B cell (primary cell): ENCODE data around the gene E2F3. TPM values are rescaled to one million over a fixed set of nuclear protein-coding genes. Genes with fewer than 3 reads are reported as not detected.
A peak's percentile ranks its signal among the peaks of the same experiment; 100 is the strongest.

Experiments used
- ATAC-seq: fragments of 200-7000 bp; cut with Tn5 transposase; one replicate; pipeline ENCODE4 v1.10.0; 2021; ENCODE audit warnings: low read depth, mild to moderate bottlenecking, moderate number of reproducible peaks, moderate library complexity
- CTCF ChIA-PET: fragments of 350-600 bp; sonication (Branson Sonifier 250); formaldehyde crosslinking; loops from one replicate; lab custom pipeline; 2021; ENCODE audit warnings: antibody characterized with exemption, inconsistent platforms; lab: Charles Lee
- POLR2A ChIA-PET: fragments of 350-600 bp; sonication (Branson Sonifier 250); formaldehyde crosslinking; loops from one replicate; lab custom pipeline; 2021; ENCODE audit warnings: antibody characterized with exemption; lab: Charles Lee
- DNase-seq: peaks from one replicate; pipeline ENCODE4 v3.0.0; 2013
- H2AFZ ChIP-seq: 2 replicates; pipeline ENCODE4 v1.6.1; 2012; ENCODE audit warnings: mild to moderate bottlenecking, low read depth, low read length; ENCODE audit not compliant: insufficient read depth, poor library complexity, severe bottlenecking
- H3K27ac ChIP-seq, 2 donors: 1 replicate in 1 of 2; 2 replicates in 1 of 2; pipeline ENCODE4 v1.5.1; 2012 to 2013; ENCODE audit warnings: low read length in 2 of 2, mild to moderate bottlenecking in 2 of 2, moderate library complexity in 1 of 2
- H3K27me3 ChIP-seq, 4 experiments: fragments of 200-600 bp in 1 of 4; sonication (generic) in 1 of 4; replicated peaks in 1 of 4; 1 replicate in 2 of 4; 2 replicates in 2 of 4; pipeline versions ENCODE4 v1.6.1 to v1.7.0; 2013 to 2016; ENCODE audit warnings: low read length in 3 of 4, mild to moderate bottlenecking in 2 of 4, mixed read lengths in 1 of 4, moderate library complexity in 1 of 4; ENCODE audit not compliant: insufficient read depth in 4 of 4, control insufficient read depth in 3 of 4; ENCODE audit errors: control extremely low read depth in 1 of 4
- H3K36me3 ChIP-seq, 2 experiments: replicated peaks in 1 of 2; 1 replicate in 1 of 2; 2 replicates in 1 of 2; pipeline versions ENCODE4 v1.6.1 to v1.7.1; 2013; ENCODE audit warnings: low read length in 1 of 2; ENCODE audit not compliant: insufficient read depth in 2 of 2, control insufficient read depth in 1 of 2; ENCODE audit errors: control extremely low read depth in 1 of 2, extremely low read depth in 1 of 2
- H3K4me1 ChIP-seq, 2 donors: fragments of 200-600 bp in 1 of 2; sonication (generic) in 1 of 2; 1 replicate in 1 of 2; 2 replicates in 1 of 2; pipeline versions ENCODE4 v1.5.1 to v1.6.1; 2013 to 2017; ENCODE audit warnings: low read length in 2 of 2; ENCODE audit not compliant: control insufficient read depth in 2 of 2, insufficient read depth in 2 of 2
- H3K4me2 ChIP-seq: replicated peaks from 2 replicates; pipeline ENCODE3; 2012; ENCODE audit warnings: mild to moderate bottlenecking, low read depth, low read length; ENCODE audit not compliant: poor library complexity, severe bottlenecking
- H3K4me3 ChIP-seq, 5 experiments: fragments of 200-600 bp in 1 of 5; sonication (generic) in 1 of 5; 1 replicate in 3 of 5; 2 replicates in 2 of 5; pipeline versions ENCODE4 v1.5.1 to v1.7.0; 2011 to 2016; ENCODE audit warnings: low read length in 4 of 5, mild to moderate bottlenecking in 4 of 5, low read depth in 2 of 5, control low read depth in 1 of 5, moderate library complexity in 1 of 5; ENCODE audit not compliant: insufficient read depth in 1 of 5; ENCODE audit errors: control extremely low read depth in 1 of 5, extremely low read depth in 1 of 5
- H3K79me2 ChIP-seq: fragments of 200-600 bp; sonication (generic); one replicate; pipeline ENCODE4 v1.6.0; 2016; ENCODE audit warnings: low read length; ENCODE audit not compliant: control insufficient read depth, insufficient read depth
- H3K9ac ChIP-seq: fragments of 200-600 bp; sonication (generic); 2 replicates; pipeline ENCODE4 v1.6.1; 2017; ENCODE audit warnings: mild to moderate bottlenecking, low read length, moderate library complexity
- H3K9me3 ChIP-seq, 3 donors: one replicate each; pipeline versions ENCODE4 v1.6.1 to v1.7.1; 2013; ENCODE audit warnings: low read length in 2 of 3; ENCODE audit not compliant: control insufficient read depth in 2 of 3, insufficient read depth in 1 of 3; ENCODE audit errors: control extremely low read depth in 1 of 3
- H4K20me1 ChIP-seq: 2 replicates; pipeline ENCODE4 v1.6.0; 2012; ENCODE audit warnings: mild to moderate bottlenecking, low read length; ENCODE audit not compliant: insufficient read depth, control insufficient read depth, poor library complexity, severe bottlenecking
- H3K27ac Mint-ChIP-seq: one replicate; pipeline ENCODE4 v1.8.0; 2021; ENCODE audit warnings: mixed read lengths
- H3K27me3 Mint-ChIP-seq: one replicate; pipeline ENCODE4 v1.8.0; 2021; ENCODE audit warnings: mixed read lengths
- H3K4me1 Mint-ChIP-seq: one replicate; pipeline ENCODE4 v1.8.0; 2021; ENCODE audit warnings: mixed read lengths
- H3K4me3 Mint-ChIP-seq: one replicate; pipeline ENCODE4 v1.8.0; 2021; ENCODE audit warnings: mixed read lengths
- H3K9me3 Mint-ChIP-seq: one replicate; pipeline ENCODE4 v1.8.0; 2022; ENCODE audit warnings: mixed read lengths; ENCODE audit not compliant: insufficient read depth
- EZH2 ChIP-seq: IDR thresholded peaks from 2 replicates; pipeline ENCODE4 v1.6.1; 2012; ENCODE audit warnings: borderline replicate concordance, low read depth, mild to moderate bottlenecking, moderate library complexity, low read length; ENCODE audit not compliant: insufficient read depth, poor library complexity, severe bottlenecking
- whole genome bisulfite sequencing: methylation state at CpG from one replicate; pipeline ENCODE4 v1.1.5; 2013; ENCODE audit warnings: missing lambda C conversion rate; ENCODE audit not compliant: insufficient coverage; 5-methylcytosine and 5-hydroxymethylcytosine counted together
- intact Hi-C: fragments of 100-400 bp; cut with micrococcal nuclease; formaldehyde crosslinking; loops from one replicate; pipeline ENCODE4 v1.10.0; 2022
- polyA plus RNA-seq: library from polyadenylated mRNA; depleted of rRNA; stranded (reverse); fragments of >200 nt; gene quantifications from 2 replicates; pipeline ENCODE4 v1.2.3, GENCODE V29; 2012
- total RNA-seq, 2 donors: library from RNA; stranded (reverse); fragments of 120-200 nt in 1 of 2; gene quantifications; 1 replicate in 1 of 2; 2 replicates in 1 of 2; pipeline versions ENCODE4 v1.2.3 to v1.2.4, GENCODE V29; 2013 to 2022
- TF ChIP-seq, protein P1 (sequence below): fragments of 200-600 bp; IDR thresholded peaks from one replicate; pipeline ENCODE4 v1.8.0; 2022; ENCODE audit warnings: antibody characterized with exemption, mild to moderate bottlenecking

The E2F3 gene
- total and polyA plus RNA-seq, 2 donors (not counting 1 experiment from before 2014, with no cell fraction given), result 2.2 to 8.3 TPM

DNA sequence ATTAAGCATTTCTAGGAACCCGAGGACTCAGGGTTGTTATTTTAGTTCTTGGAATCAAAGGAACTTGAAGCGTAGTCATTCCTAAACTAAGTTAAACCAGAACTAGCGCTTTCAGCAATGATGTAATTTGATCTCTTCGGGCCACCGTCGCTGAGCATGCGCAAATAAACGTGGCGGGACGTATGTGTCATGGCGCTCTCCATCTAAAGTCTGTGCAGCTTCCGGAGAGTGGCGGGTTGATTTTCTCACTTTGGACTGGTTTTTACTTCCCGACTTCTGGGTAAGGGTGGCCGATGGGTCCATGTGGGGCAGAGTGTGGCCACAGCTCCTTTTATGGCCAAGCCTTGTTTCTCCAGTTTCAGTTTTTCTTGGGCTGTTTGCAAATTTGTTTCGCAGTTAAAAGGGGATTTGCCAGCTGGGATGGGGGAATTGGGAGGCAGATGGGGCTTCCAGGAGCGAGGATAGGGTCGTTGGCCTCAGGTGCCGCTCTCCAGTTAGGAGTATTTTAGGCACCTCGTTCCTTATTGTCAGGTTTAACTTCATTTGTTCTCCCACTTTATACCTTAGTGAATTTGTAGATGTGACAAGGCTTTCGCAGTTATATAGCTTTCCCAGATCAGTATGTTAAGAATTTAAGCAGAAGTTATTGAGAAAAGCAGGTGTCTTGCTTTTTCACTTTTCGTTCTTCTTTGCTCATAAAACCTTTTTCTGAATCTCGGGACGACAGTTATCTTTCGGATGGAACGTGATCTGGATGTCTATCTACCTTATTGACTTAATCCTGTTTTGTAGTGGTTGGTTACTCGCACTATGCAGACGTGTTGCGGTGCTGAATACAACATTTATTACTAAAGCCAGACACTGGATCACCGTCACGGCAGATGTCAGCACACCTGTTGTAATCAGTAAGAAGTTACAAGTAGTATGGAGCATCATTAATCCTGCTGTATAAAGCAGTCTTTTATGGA lies 132.9 kb downstream of the E2F3 start, which contains the start of gene CDKAL1:
Gene CDKAL1 (plus strand): TSS at position 163 of the 968 bp plus-strand sequence. CDS start 11,894 bp downstream, outside the sequence.
- Histone ChIP-seq H2AFZ (peak within 1 kb of the TSS; percentile 97), H3K9ac (peak within 1 kb of the TSS; percentile 95), H3K9me3 (no peaks in the 10 kb centered on the region), H3K4me2 (peak within 1 kb of the TSS; percentile 70), H4K20me1 (peaks cover 11% of the 10 kb centered on the region), H3K27ac (peak within 1 kb of the TSS; percentile 88 to 94), H3K4me3 (peak within 1 kb of the TSS; percentile 86 to 92 (median 89)), H3K27me3 (no peaks in the 10 kb centered on the region), H3K79me2 (peaks cover 58% of the 10 kb centered on the region), H3K36me3 (peaks cover 5 to 9% of the 10 kb centered on the region in 2 experiments), H3K4me1 (peaks cover 14 to 16% of the 10 kb centered on the region in 2 donors)
- WGBS, result under 1% methylated on average over 16 of the region's 31 CpGs
- H3K4me3 Mint-ChIP-seq, result peak within 1 kb of the TSS; percentile 96
- no peaks in the 10 kb centered on the region for H3K9me3 Mint-ChIP-seq
- H3K27me3 Mint-ChIP-seq, result no peaks in the 10 kb centered on the region
- ATAC-seq (peak; percentile 93), DNase-seq (peak; percentile 92)
- intact Hi-C loops, result loop anchor here (1.0 kb wide), 2 partner anchors 133 to 1059 kb away; partner anchors contain the start of genes E2F3 and SOX4
- peak within 1 kb of the TSS; percentile 97 for H3K27ac Mint-ChIP-seq
- TF ChIP-seq, protein P1, sequence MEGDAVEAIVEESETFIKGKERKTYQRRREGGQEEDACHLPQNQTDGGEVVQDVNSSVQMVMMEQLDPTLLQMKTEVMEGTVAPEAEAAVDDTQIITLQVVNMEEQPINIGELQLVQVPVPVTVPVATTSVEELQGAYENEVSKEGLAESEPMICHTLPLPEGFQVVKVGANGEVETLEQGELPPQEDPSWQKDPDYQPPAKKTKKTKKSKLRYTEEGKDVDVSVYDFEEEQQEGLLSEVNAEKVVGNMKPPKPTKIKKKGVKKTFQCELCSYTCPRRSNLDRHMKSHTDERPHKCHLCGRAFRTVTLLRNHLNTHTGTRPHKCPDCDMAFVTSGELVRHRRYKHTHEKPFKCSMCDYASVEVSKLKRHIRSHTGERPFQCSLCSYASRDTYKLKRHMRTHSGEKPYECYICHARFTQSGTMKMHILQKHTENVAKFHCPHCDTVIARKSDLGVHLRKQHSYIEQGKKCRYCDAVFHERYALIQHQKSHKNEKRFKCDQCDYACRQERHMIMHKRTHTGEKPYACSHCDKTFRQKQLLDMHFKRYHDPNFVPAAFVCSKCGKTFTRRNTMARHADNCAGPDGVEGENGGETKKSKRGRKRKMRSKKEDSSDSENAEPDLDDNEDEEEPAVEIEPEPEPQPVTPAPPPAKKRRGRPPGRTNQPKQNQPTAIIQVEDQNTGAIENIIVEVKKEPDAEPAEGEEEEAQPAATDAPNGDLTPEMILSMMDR, result no peak
- TF ChIP-seq EZH2, result no peak
- ChIA-PET CTCF (interaction anchor here (0.6 to 1.9 kb wide), 12 partner anchors 9 to 1059 kb away, joined by 3 to 8 read pairs (median 3); partner anchors contain the start of gene SOX4), POLR2A (interaction anchor here (0.6 kb wide), 1 partner anchor 132 kb away, joined by 9 read pairs; no protein-coding TSS in a partner anchor)
- H3K4me1 Mint-ChIP-seq, result peaks cover 37% of the 10 kb centered on the region
